ENCODE data around the gene PLXNB3.
"Not testable (repeated sequence)": the region's sequence is repeated elsewhere in the genome, so short reads cannot be mapped to it uniquely, and the experiment has no call there.

PLXNB3 gene

DNA sequence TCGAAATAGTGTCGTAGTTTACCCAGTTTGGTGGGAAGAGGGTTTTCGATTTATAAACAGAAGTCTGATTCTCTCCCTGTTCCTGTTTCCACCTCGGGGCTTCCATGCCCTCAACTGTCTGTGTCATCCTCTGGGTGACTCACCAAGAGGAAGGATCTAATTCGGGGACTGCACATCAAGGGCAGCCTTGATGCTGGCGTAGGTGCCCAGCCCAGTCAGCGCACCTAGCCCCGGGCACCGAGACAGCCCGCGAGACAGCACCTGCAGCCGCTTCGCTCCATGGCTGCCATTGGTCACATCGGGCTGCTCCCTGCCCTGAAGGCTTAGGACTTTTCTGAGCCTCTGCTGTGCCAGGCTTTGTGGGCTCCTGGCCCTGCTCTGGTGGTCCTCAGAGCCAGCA, 31.6 kb upstream of the PLXNB3 start:
- DNase-seq (ENCODE audit: extremely low read depth in 1 of 2, low read depth in 1 of 2): no peak

- DNase-seq (ENCODE audit: extremely low read depth in 1 of 2, low read depth in 1 of 2): no peak
These were observed 30.3 kb upstream of the PLXNB3 start for GRCh38 chrX:153733651-153734240.

DNA sequence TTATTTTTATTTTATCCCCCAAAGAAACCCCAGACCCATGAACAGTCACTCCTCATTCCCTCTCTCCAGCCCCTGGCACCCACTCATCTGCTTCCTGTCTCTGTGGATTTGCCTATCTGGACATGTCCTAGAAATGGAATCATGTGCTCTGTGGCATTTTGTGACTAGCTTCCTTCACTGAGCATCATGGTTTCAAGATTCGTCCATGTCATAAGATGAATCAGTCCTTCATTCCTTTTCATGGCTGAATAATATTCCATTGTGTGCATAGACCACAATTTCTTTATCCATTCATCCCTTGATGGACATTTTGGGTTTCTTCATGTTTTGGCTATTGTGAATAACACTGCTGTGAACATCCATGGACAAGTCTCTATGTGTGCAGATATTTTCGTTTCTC, 29.2 kb upstream of the PLXNB3 start:
- no peak for DNase-seq (ENCODE audit: extremely low read depth in 1 of 2, low read depth in 1 of 2)

- no peak for DNase-seq (ENCODE audit: extremely low read depth in 1 of 2, low read depth in 1 of 2)
These were observed 28.8 kb upstream of the PLXNB3 start for GRCh38 chrX:153735274-153735673.

DNA sequence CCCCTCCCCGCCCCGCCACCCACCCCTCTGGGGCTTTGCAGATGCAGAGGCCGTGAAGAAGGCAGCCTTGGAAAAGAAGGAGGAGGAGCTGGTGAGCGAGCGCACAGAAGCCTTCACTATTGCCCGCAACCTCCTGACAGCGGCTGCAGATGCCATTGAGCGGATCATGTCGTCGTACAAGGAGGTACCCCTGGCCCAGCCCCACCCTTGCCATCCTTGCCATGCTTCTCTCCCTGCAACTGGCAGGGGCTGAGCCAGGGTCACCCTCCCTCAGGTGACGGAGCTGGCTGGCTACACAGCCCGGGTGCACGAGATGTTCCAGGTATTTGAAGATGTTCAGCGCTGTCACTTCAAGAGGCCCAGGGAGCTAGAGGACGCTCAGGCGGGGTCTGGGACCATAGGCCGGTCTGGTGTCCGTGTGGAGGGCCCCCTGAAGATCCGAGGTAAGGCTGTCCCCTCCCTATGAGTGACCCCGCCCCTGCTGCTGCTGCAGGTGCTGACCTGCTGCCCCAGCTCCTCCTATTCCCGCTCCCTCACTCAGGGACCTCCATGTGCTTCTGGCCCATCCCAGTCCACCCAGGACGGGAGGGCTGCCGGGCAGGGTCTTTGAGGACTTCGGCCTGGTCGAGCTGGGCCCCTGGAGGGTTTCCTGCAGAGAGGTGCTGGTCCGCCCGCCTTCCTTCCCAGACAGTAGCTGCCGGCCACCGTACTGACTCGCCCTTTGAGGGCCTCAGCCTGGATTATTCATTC, 27.8 kb upstream of the PLXNB3 start:
- DNase-seq (ENCODE audit: extremely low read depth in 1 of 2, low read depth in 1 of 2): no peak

DNA sequence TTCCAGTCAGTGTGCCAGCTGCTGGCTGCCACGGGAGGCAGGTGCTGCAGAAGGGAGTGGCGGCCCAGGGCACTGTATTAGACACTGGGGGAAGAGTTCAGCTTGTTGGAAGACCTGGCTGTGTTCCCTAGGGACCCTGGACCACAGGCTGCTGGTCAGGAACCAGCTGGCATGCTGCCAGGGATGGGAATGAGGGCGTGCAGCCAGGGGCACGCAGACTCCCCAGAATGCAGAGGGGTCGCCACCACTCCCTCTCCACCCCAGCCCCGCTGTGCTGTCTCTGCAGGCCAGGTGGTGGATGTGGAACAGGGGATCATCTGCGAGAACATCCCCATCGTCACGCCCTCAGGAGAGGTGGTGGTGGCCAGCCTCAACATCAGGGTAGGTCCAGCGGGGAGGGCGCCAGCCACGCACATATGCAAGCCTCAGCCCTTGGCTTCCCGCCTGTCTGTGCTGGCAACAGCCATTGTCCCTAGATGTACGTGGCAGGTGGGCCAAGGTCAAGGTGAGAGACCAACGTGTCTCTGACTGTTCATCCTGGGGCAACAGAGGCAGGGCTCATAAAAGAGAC, 27.1 kb upstream of the PLXNB3 start:
- no peak for DNase-seq (ENCODE audit: extremely low read depth in 1 of 2, low read depth in 1 of 2)

GRCh38 chrX:153738056-153738605, 25.9 kb upstream of the PLXNB3 start:
- DNase-seq (ENCODE audit: extremely low read depth in 1 of 2, low read depth in 1 of 2): no peak

- no peak for DNase-seq (ENCODE audit: extremely low read depth in 1 of 2, low read depth in 1 of 2)
These were observed 24.1 kb upstream of the PLXNB3 start for GRCh38 chrX:153739754-153740486.

GRCh38 chrX:153740631-153741222, 23.3 kb upstream of the PLXNB3 start:
- no peak for DNase-seq (ENCODE audit: extremely low read depth in 1 of 2, low read depth in 1 of 2)

GRCh38 chrX:153741446-153741845, 22.6 kb upstream of the PLXNB3 start:
- no peak for DNase-seq (ENCODE audit: extremely low read depth in 1 of 2, low read depth in 1 of 2)

GRCh38 chrX:153742111-153742510, 21.9 kb upstream of the PLXNB3 start:
- not testable (repeated sequence) for DNase-seq (ENCODE audit: extremely low read depth in 1 of 2, low read depth in 1 of 2)

GRCh38 chrX:153742796-153743467, 21.1 kb upstream of the PLXNB3 start:
- not testable (repeated sequence) for DNase-seq (ENCODE audit: extremely low read depth in 1 of 2, low read depth in 1 of 2)

- DNase-seq (ENCODE audit: extremely low read depth in 1 of 2, low read depth in 1 of 2): not testable (repeated sequence)
These were observed 20.4 kb upstream of the PLXNB3 start for GRCh38 chrX:153743468-153744209.

GRCh38 chrX:153744210-153745066, 19.6 kb upstream of the PLXNB3 start:
- DNase-seq (ENCODE audit: extremely low read depth in 1 of 2, low read depth in 1 of 2): no peak

- not testable (repeated sequence) for DNase-seq (ENCODE audit: extremely low read depth in 1 of 2, low read depth in 1 of 2)
These were observed 19.0 kb upstream of the PLXNB3 start for GRCh38 chrX:153745067-153745433.

- no peak for DNase-seq (ENCODE audit: extremely low read depth in 1 of 2, low read depth in 1 of 2)
These were observed 17.7 kb upstream of the PLXNB3 start for GRCh38 chrX:153746359-153746758.

DNA sequence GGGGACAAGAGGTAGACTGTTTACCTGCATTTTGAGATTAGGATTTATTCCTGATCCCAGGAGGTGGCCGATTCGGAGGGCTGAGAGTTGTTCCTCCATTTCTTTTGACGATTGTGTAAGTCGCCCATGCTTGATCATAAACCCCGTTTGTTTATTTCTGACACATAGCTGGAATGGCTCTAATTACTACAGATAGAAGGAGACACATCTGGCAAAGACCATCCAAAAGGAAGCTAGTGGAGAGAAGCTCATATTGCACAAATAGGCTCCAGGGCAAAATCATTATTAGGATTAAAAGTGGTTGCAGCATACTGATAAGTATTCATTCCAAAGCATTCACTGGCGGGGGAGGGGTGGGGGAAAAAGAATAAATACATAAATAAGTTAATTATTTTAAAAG, 17.1 kb upstream of the PLXNB3 start:
- DNase-seq (ENCODE audit: extremely low read depth in 1 of 2, low read depth in 1 of 2): not testable (repeated sequence)

- DNase-seq (ENCODE audit: extremely low read depth in 1 of 2, low read depth in 1 of 2): not testable (repeated sequence)
These were observed 15.0 kb upstream of the PLXNB3 start for GRCh38 chrX:153749017-153749416.
